NCI-H2107 treated with DMSO at 0.1 percent for 48 hours (cell line): ENCODE results near the gene BORCS6.
"Not testable (repeated sequence)": the region's sequence is repeated elsewhere in the genome, so short reads cannot be mapped to it uniquely, and the experiment has no call there.

Source experiments
- DNase-seq: peaks from one replicate; lab custom pipeline; 2025; ENCODE audit not compliant: unreplicated experiment; lab: John Stamatoyannopoulos, UW

Gene BORCS6

GRCh38 chr17:8175795-8176196, 14.2 kb downstream of the BORCS6 start:
- no peak for DNase-seq

DNA sequence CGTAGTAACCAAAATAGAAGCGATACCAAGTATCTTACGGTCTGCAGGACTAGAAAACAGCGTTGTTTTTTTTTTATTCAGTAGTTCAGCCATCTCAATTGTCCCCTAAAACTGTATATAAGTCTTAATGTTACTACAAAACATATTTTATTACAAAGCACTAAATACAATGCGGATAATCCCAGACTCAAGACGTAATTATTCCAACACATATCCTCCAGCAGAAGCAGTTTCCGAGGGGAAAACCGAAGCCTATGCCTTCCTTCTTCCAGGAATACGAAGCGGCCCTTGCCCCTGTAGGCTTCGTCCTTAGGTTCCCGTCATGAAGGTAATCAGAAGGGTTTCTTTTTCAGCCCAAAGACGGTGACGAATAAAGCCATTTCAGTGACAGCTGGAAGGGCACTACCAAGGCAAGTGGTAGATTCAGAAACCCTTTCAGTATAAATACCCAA, 16.1 kb downstream of the BORCS6 start:
- DNase-seq: no peak

- DNase-seq: peak; percentile 83
These were observed 16.7 kb downstream of the BORCS6 start for GRCh38 chr17:8173056-8173870.

GRCh38 chr17:8170186-8170585, 19.8 kb downstream of the BORCS6 start:
- not testable (repeated sequence) for DNase-seq

GRCh38 chr17:8167526-8167925, 22.5 kb downstream of the BORCS6 start:
- DNase-seq: no peak

GRCh38 chr17:8166731-8167130, 23.2 kb downstream of the BORCS6 start:
- no peak for DNase-seq

- no peak for DNase-seq
These were observed 25.2 kb downstream of the BORCS6 start for GRCh38 chr17:8164815-8165131.

- no peak for DNase-seq
These were observed 25.8 kb downstream of the BORCS6 start for GRCh38 chr17:8163978-8164814.

GRCh38 chr17:8162997-8163977, 26.7 kb downstream of the BORCS6 start:
- DNase-seq: no peak

GRCh38 chr17:8162233-8162996, 27.6 kb downstream of the BORCS6 start, which contains the start of gene VAMP2:
VAMP2 (minus strand) TSS chr17:8162948; CDS start chr17:8162879, 69 bp downstream.
- DNase-seq: no peak

- no peak for DNase-seq
These were observed 28.4 kb downstream of the BORCS6 start for GRCh38 chr17:8161289-8162232.

- no peak for DNase-seq
These were observed 29.2 kb downstream of the BORCS6 start for GRCh38 chr17:8160741-8161221.

- no peak for DNase-seq
These were observed 29.8 kb downstream of the BORCS6 start for GRCh38 chr17:8160224-8160577.

DNA sequence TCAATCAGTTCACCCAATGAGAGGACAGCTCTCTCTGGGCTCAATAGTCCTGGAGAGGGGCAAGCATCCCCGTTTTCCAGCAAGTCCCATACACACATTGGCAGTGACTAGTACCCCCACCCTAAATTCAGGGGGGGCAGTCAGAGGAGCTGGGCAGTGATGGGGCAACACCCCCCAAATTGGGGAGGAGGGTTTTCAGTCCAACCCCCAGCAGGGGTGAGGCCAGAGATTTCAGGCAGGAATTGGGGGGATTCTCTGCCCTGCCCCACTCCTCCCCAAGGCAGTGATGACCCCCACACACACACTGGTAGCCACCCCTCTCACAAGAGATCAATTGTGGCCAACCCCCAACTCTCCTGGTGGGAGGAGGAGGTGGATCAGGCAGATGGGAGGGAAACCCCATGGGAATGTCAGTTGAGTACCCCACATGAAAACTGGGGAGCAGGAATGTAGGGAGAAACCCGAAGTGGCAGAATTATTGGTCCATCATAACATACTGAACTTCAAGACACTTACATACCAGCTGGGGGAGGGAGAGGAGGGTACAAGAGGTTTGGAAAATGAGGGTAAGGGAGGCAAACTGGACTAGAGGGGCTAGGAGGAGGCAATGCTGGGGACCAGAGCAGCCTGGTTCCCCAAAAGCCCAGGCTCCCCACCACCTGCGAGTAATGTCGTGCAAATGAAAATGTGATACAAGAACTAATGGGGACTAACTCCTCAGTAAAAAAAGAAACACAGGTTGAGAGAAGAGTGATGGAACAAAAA, 30.3 kb downstream of the BORCS6 start:
- DNase-seq: no peak

DNA sequence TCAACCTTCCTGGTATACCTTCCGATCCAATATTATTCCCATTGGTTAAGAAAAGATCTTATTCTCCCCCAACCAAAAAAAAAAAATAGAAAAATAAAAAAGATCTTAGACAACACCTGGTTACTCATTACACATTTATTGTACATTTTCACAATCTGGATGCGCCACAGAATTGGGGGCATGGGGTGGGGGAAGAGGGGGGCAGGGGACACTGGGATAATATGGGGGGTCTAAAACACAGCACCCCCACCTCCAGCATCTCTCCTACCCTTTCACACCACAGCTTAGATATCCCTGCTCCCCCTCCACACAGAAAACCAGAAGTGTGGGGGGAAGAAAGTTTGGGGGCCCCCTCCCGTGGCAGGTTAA, 31.0 kb downstream of the BORCS6 start:
- DNase-seq: no peak

DNA sequence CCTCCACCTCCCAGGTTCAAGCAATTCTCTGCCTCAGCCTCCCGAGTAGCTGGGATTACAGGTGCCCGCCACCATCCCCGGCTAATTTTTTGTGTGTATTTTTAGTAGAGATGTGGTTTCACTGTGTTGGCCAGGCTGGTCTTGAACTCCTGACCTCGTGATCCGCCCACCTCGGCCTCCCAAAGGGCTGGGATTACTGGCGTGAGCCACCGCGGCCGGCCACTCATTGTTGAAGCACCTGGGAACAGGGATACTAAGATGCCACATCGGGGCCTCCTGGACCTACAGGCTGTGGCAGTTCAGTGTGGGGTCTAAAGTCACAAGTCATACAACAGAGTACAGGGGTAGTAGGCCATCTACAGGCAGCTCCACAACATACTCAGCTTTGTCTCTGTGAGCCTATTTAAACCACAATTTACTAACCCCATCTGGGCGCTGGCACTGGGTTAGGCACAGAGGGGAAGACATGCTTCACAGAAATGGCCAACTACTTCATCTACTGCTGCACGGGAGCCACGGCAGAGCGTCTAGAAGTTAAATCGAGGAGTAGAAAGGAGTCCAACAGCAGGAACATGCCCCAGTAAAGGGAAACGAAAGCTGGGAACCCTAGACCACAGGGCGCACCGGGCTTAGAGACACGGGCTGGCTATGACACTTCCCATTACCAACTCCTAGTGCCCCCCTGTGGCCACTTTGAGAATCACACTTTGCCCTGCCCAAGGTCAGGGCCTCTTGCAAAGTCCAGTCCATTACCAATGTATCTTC, 31.5 kb downstream of the BORCS6 start:
- DNase-seq: no peak

DNA sequence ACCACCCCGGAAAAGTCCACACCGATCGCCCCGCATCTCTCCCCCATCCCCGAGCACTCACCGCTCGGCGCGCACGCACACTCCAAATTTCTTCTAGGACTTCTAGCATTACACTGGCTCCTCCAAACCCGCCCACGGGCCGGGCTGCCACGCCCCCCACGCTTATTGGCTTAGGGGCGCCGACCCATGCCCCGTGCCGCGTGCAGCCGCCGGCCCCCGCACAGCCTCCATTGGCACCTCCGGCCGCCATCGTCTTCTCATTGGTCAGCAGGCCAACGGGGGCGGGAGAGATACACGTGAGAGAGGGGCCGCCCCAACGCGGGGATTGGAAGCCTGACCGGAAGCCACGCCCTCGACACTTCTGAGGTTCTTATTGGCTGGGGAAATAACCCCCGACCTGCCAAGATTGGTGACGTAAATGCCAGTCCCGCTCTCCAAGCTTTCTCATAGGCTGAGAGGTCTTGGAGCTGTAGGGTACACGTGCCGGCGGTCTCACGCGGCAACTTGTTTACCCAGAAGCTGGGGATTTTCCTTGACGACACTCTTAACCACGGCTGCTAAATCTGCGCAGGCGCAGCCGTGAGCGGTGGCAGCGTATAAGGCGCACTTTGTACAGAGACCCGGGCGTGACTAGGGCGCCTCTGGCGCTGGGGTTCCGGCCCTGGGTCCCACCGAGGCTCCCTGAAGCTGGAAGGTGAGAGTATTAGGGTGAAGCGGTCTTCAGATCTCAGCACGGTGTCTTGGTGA, 33.6 kb downstream of the BORCS6 start:
- DNase-seq: peak; percentile 96
